Heart left ventricle (tissue), 13 donors: ENCODE results near the gene YY1AP1.
"Not testable (repeated sequence)": the region's sequence is repeated elsewhere in the genome, so short reads cannot be mapped to it uniquely, and the experiment has no call there.

Experiments
- POLR2A ChIP-seq, 2 donors: fragments of 450-650 bp; IDR thresholded peaks; one replicate each; pipeline ENCODE4 v1.6.1; 2017; ENCODE audit warnings: antibody characterized with exemption in 2 of 2, mild to moderate bottlenecking in 2 of 2, moderate library complexity in 2 of 2
- TF ChIP-seq, protein P1 (sequence below), 12 donors: fragments of 200-600 bp; sonication (generic) in 4 of 12; IDR thresholded peaks; one replicate each; pipeline versions ENCODE4 v1.5.0 to v1.8.0; 2018 to 2022; ENCODE audit warnings: antibody characterized with exemption in 12 of 12, mild to moderate bottlenecking in 5 of 12
- donor health status: ischemic (EF 13 %, LVEDD 7.1; RV severe dilation, severe dysfunction).
- donor health status: DM: no; HTN: yes; CAD: no.
- donor health status: DM: no; HTN: no; CAD: no.
- donor health status: ischemic (EF 25% LVEDD 6.9; RV normal size, moderate dysfunction).
- donor health status: ischemic (EF 25% LVEDD 5.7; RV mildly dilated, moderate dysfunction).
- donor health status: ischemic (EF 35%, LVEDD 5.7; RV mildly dilated, moderate dysfunction).
- donor health status: nonischemic (EF 11% LVEDD 7.7; RV severe dilation, severe dysfunction).
- donor health status: DM: yes; HTN: yes; CAD: no.
- donor health status: PGD.
- donor health status: ischemic (EF 29% LVEDD 5.4; RV normal size, mild dysfunction).
- donor health status: nonischemic (EF 23%, LVEDD 6.1; RV moderate dilation, normal function).

DNA sequence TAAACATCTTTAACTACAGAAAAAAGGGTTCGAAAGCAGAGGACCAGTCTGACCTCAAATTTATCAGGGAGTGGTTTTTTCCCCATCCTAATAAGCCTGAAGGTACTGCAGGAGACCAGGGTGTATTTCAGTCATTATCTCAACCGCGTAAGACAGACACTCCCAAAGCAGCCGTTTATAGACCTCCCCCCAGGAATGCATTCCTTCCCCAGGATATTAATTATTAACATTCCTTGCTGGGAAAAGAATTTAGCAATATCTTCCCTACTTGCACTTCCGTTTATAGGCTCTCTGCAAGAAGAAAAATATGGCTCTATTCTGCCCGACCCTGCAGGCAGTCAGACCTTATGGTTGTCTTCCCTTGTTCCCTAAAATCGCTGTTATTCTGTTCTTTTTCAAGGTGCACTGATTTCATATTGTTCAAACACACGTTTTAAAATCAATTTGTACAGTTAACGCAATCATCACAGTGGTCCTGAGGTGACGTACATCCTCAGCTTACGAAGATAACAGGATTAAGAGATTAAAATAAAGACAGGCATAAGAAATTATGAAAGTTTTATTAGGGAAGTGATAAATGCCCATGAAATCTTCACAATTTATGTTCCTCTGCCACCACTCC is 45.9 kb downstream of the YY1AP1 start:
- TF ChIP-seq, protein P1, sequence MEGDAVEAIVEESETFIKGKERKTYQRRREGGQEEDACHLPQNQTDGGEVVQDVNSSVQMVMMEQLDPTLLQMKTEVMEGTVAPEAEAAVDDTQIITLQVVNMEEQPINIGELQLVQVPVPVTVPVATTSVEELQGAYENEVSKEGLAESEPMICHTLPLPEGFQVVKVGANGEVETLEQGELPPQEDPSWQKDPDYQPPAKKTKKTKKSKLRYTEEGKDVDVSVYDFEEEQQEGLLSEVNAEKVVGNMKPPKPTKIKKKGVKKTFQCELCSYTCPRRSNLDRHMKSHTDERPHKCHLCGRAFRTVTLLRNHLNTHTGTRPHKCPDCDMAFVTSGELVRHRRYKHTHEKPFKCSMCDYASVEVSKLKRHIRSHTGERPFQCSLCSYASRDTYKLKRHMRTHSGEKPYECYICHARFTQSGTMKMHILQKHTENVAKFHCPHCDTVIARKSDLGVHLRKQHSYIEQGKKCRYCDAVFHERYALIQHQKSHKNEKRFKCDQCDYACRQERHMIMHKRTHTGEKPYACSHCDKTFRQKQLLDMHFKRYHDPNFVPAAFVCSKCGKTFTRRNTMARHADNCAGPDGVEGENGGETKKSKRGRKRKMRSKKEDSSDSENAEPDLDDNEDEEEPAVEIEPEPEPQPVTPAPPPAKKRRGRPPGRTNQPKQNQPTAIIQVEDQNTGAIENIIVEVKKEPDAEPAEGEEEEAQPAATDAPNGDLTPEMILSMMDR (IDR thresholded peaks at IDR 0.05), result not testable (repeated sequence)
- not testable (repeated sequence) for TF ChIP-seq POLR2A (IDR thresholded peaks at IDR 0.05)
